ENCODE data around the gene FGD6. TPM values are rescaled to one million over a fixed set of nuclear protein-coding genes. Genes with fewer than 3 reads are reported as not detected.
"Not testable (repeated sequence)": the region's sequence is repeated elsewhere in the genome, so short reads cannot be mapped to it uniquely, and the experiment has no call there.

The FGD6 gene
- total RNA-seq, 2 experiments from 2014 or later = 1.5 TPM

DNA sequence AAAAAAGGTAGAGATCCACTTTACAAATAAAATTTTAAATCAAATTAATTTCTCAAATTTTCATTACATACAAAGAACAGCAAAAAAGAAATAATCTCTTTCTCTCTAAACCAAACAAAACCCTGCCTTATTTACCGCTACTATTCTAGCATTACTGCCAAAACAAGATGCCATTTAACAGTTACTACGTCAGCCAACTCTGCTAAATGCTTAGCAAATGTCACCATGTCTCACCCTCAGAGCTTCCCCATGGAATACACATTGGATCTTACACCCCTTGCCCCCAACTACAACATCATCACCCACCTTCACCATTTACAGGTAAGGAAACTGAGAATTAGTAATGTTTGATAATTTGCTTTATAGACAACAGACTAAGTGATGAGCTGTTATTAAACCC, 120.9 kb downstream of the FGD6 start:
- no peak overlapping the region for H3K4me3 ChIP-seq (ENCODE audit: low read length)
- DNase-seq (no peak), ATAC-seq (ENCODE audit: poor library complexity) (no peak)
- TF ChIP-seq CTCF (IDR thresholded peaks at IDR 0.05) = no peak
- H3K27me3 Mint-ChIP-seq = no peaks in the 10 kb centered on the region
- POLR2A ChIA-PET = no interaction called here
- H3K27ac ChIP-seq (ENCODE audit: low read depth in 1 of 2, low read length in 2 of 2) = no peak overlapping the region
- no peaks in the 10 kb centered on the region for H3K36me3 ChIP-seq (ENCODE audit: insufficient read depth, low read length)
- H3K9me3 ChIP-seq (ENCODE audit: control insufficient read depth in 1 of 2, insufficient read depth in 1 of 2, low read length in 2 of 2) = no peaks in the 10 kb centered on the region
- intact Hi-C loops (cut with DNase I, micrococcal nuclease) = no loop called here
- H3K27ac Mint-ChIP-seq = no peak overlapping the region
- no peaks in the 10 kb centered on the region for H3K9me3 Mint-ChIP-seq
- no peaks in the 10 kb centered on the region for H3K36me3 Mint-ChIP-seq (ENCODE audit: low read depth)
- H3K4me1 Mint-ChIP-seq (ENCODE audit: low read depth) = no peaks in the 10 kb centered on the region
- no peaks in the 10 kb centered on the region for H3K27me3 ChIP-seq (ENCODE audit: control insufficient read depth in 1 of 2, insufficient read depth in 2 of 2, low read length in 2 of 2)
- no peak overlapping the region for H3K4me3 Mint-ChIP-seq
- CTCF ChIA-PET = interaction anchor here (0.6 kb wide), 1 partner anchor 26 kb away, joined by 4 read pairs; no protein-coding TSS in a partner anchor
- no peaks in the 10 kb centered on the region for H3K4me1 ChIP-seq (ENCODE audit: insufficient read depth, low read length)

DNA sequence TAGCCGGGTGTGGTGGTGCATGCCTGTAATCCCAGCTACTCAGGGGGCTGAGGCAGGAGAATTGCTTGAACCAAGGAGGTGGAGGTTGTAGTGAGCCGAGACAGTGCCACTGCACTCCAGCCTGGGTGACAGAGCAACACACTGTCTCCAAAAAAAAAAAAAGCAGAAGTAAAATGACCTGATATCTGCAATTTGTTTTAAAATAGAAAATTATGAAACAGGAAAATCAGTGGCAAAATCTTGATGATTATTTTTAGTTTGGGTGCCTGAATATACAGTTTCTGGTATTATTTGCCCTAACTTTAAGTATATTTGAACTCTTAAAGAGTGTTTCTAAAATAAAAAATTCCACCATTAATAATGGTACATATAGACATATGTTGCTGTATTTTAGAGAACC, 121.4 kb downstream of the FGD6 start:
- CTCF ChIA-PET = interaction anchor here (0.6 kb wide), 1 partner anchor 26 kb away, joined by 4 read pairs; no protein-coding TSS in a partner anchor
- ATAC-seq (ENCODE audit: poor library complexity); H3K27me3 ChIP-seq (ENCODE audit: control insufficient read depth in 1 of 2, insufficient read depth in 2 of 2, low read length in 2 of 2); POLR2A ChIA-PET; H3K36me3 Mint-ChIP-seq (ENCODE audit: low read depth); H3K27ac ChIP-seq (ENCODE audit: low read depth in 1 of 2, low read length in 2 of 2); H3K9me3 ChIP-seq (ENCODE audit: control insufficient read depth in 1 of 2, insufficient read depth in 1 of 2, low read length in 2 of 2); H3K4me1 Mint-ChIP-seq (ENCODE audit: low read depth); H3K36me3 ChIP-seq (ENCODE audit: insufficient read depth, low read length); H3K4me3 ChIP-seq (ENCODE audit: low read length); intact Hi-C loops (cut with DNase I, micrococcal nuclease); H3K27me3 Mint-ChIP-seq; H3K4me3 Mint-ChIP-seq; H3K4me1 ChIP-seq (ENCODE audit: insufficient read depth, low read length); H3K9me3 Mint-ChIP-seq; H3K27ac Mint-ChIP-seq; DNase-seq: not testable (repeated sequence)

- ATAC-seq (ENCODE audit: poor library complexity) (no peak), DNase-seq (no peak)
- Histone ChIP-seq H3K27ac (ENCODE audit: low read depth in 1 of 2, low read length in 2 of 2) (no peak overlapping the region), H3K9me3 (ENCODE audit: control insufficient read depth in 1 of 2, insufficient read depth in 1 of 2, low read length in 2 of 2) (no peaks in the 10 kb centered on the region), H3K27me3 (ENCODE audit: control insufficient read depth in 1 of 2, insufficient read depth in 2 of 2, low read length in 2 of 2) (no peaks in the 10 kb centered on the region), H3K4me3 (ENCODE audit: low read length) (no peak overlapping the region), H3K36me3 (ENCODE audit: insufficient read depth, low read length) (no peaks in the 10 kb centered on the region), H3K4me1 (ENCODE audit: insufficient read depth, low read length) (no peaks in the 10 kb centered on the region)
- Mint-ChIP-seq H3K4me3 (no peak overlapping the region), H3K9me3 (no peaks in the 10 kb centered on the region), H3K4me1 (ENCODE audit: low read depth) (no peaks in the 10 kb centered on the region), H3K27ac (no peak overlapping the region), H3K36me3 (ENCODE audit: low read depth) (no peaks in the 10 kb centered on the region), H3K27me3 (no peaks in the 10 kb centered on the region)
- no peak for TF ChIP-seq CTCF (IDR thresholded peaks at IDR 0.05)
- ChIA-PET POLR2A (no interaction called here), CTCF (interaction anchor here (1.6 kb wide), 1 partner anchor 16 kb away, joined by 5 read pairs; the partner anchor contains the start of gene NR2C1)
- intact Hi-C loops (cut with DNase I, micrococcal nuclease) = no loop called here
These were observed 127.8 kb downstream of the FGD6 start for GRCh38 chr12:95089462-95089861.

- Mint-ChIP-seq H3K27ac (no peak overlapping the region), H3K4me1 (ENCODE audit: low read depth) (no peaks in the 10 kb centered on the region), H3K4me3 (no peak overlapping the region), H3K27me3 (no peaks in the 10 kb centered on the region), H3K9me3 (no peaks in the 10 kb centered on the region), H3K36me3 (ENCODE audit: low read depth) (no peaks in the 10 kb centered on the region)
- Histone ChIP-seq H3K27ac (ENCODE audit: low read depth in 1 of 2, low read length in 2 of 2) (no peak overlapping the region), H3K4me1 (ENCODE audit: insufficient read depth, low read length) (no peaks in the 10 kb centered on the region), H3K27me3 (ENCODE audit: control insufficient read depth in 1 of 2, insufficient read depth in 2 of 2, low read length in 2 of 2) (no peaks in the 10 kb centered on the region), H3K4me3 (ENCODE audit: low read length) (no peak overlapping the region), H3K9me3 (ENCODE audit: control insufficient read depth in 1 of 2, insufficient read depth in 1 of 2, low read length in 2 of 2) (no peaks in the 10 kb centered on the region), H3K36me3 (ENCODE audit: insufficient read depth, low read length) (no peaks in the 10 kb centered on the region)
- no peak for ATAC-seq (ENCODE audit: poor library complexity)
- no peak for DNase-seq
- intact Hi-C loops (cut with DNase I, micrococcal nuclease) = no loop called here
- CTCF ChIA-PET = no interaction called here
- POLR2A ChIA-PET = no interaction called here
- TF ChIP-seq CTCF (IDR thresholded peaks at IDR 0.05) = no peak
These were observed 128.9 kb downstream of the FGD6 start for GRCh38 chr12:95088379-95088778.
